HL-60 (cell line): ENCODE data around the gene RNF224.

ENCODE experiments used
- DNase-seq, 2 experiments: peaks; one replicate each; pipeline ENCODE4 v3.0.0-alpha.2; 2010 to 2020; ENCODE audit warnings: low read depth in 1 of 2, low spot score in 1 of 2
- H3K27ac ChIP-seq: fragments of 250-450 bp; sonication (Bioruptor Pico); replicated peaks from 2 replicates; pipeline ENCODE4 v1.5.1; 2020; ENCODE audit warnings: mild to moderate bottlenecking, moderate library complexity
- H3K27me3 ChIP-seq: fragments of 250-450 bp; sonication (Bioruptor Pico); 2 replicates; pipeline ENCODE4 v1.5.1; 2021; ENCODE audit warnings: mild to moderate bottlenecking, moderate library complexity; ENCODE audit not compliant: insufficient read depth, poor library complexity, severe bottlenecking
- H3K4me3 ChIP-seq: replicated peaks from 2 replicates; pipeline ENCODE4 v1.5.1; 2011; ENCODE audit warnings: mild to moderate bottlenecking, control low read depth, low read length; ENCODE audit not compliant: insufficient read depth
- CTCF ChIP-seq: IDR thresholded peaks from one replicate; pipeline ENCODE4 v1.5.1; 2011; ENCODE audit warnings: low read length, control low read depth, inconsistent platforms; ENCODE audit not compliant: insufficient read depth
- GABPA ChIP-seq: IDR thresholded peaks from 2 replicates; pipeline ENCODE4 v1.6.1; 2012; ENCODE audit warnings: low read depth
- POLR2AphosphoS5 ChIP-seq: IDR thresholded peaks from 2 replicates; pipeline ENCODE4 v1.6.1; 2012; ENCODE audit warnings: low read depth
- REST ChIP-seq: IDR thresholded peaks from 2 replicates; pipeline ENCODE4 v1.6.1; 2012; ENCODE audit warnings: low read depth; ENCODE audit not compliant: insufficient replicate concordance
- SPI1 ChIP-seq: IDR thresholded peaks from 2 replicates; pipeline ENCODE4 v1.6.1; 2012; ENCODE audit warnings: low read depth, mild to moderate bottlenecking, borderline replicate concordance

Gene RNF224

GRCh38 chr9:137218212-137218753, 9.0 kb upstream of the RNF224 start:
- no peak for DNase-seq
- H3K27me3 ChIP-seq: no peaks in the 10 kb centered on the region
- no peak overlapping the region for H3K4me3 ChIP-seq
- no peak for TF ChIP-seq GABPA
- no peak for TF ChIP-seq SPI1
- H3K27ac ChIP-seq: no peak overlapping the region

GRCh38 chr9:137218754-137219271, 8.5 kb upstream of the RNF224 start:
- TF ChIP-seq REST (no peak), POLR2AphosphoS5 (no peak), GABPA (no peak), CTCF (no peak), SPI1 (no peak)
- Histone ChIP-seq H3K27ac (no peak overlapping the region), H3K27me3 (no peaks in the 10 kb centered on the region), H3K4me3 (no peak overlapping the region)
- DNase-seq: no peak

- no peak for DNase-seq
- Histone ChIP-seq H3K27ac (no peak overlapping the region), H3K27me3 (no peaks in the 10 kb centered on the region), H3K4me3 (no peak overlapping the region)
- TF ChIP-seq GABPA: no peak
- TF ChIP-seq REST: no peak
- no peak for TF ChIP-seq POLR2AphosphoS5
- no peak for TF ChIP-seq SPI1
- no peak for TF ChIP-seq CTCF
These were observed 7.5 kb upstream of the RNF224 start for GRCh38 chr9:137219757-137220316.

- Histone ChIP-seq H3K27me3 (no peaks in the 10 kb centered on the region), H3K27ac (no peak overlapping the region), H3K4me3 (no peak overlapping the region)
- no peak for DNase-seq
- TF ChIP-seq GABPA: no peak
- TF ChIP-seq SPI1: no peak
- no peak for TF ChIP-seq POLR2AphosphoS5
- no peak for TF ChIP-seq REST
- TF ChIP-seq CTCF: no peak
These were observed 6.8 kb upstream of the RNF224 start for GRCh38 chr9:137220317-137221094.
